Smooth muscle cell (in vitro differentiated cells): ENCODE results near the gene GGACT. TPM values are rescaled to one million over a fixed set of nuclear protein-coding genes. Genes with fewer than 3 reads are reported as not detected.

Experiments used
- DNase-seq: peaks from one replicate; lab custom pipeline; 2025; ENCODE audit not compliant: unreplicated experiment; lab: John Stamatoyannopoulos, UW
- H2AFZ ChIP-seq: fragments of 200-600 bp; sonication (generic); 2 replicates; pipeline ENCODE4 v1.6.0; 2016; ENCODE audit warnings: antibody characterized with exemption, low read depth, mild to moderate bottlenecking
- H3F3A ChIP-seq: fragments of 200-600 bp; sonication (generic); 2 replicates; pipeline ENCODE4 v1.6.0; 2017; ENCODE audit warnings: antibody characterized with exemption, low read depth
- H3K27ac ChIP-seq: fragments of 200-600 bp; sonication (generic); 2 replicates; pipeline ENCODE4 v1.5.1; 2016; ENCODE audit warnings: low read depth, mild to moderate bottlenecking
- H3K27me3 ChIP-seq: fragments of 200-600 bp; sonication (generic); 2 replicates; pipeline ENCODE4 v1.6.1; 2016; ENCODE audit warnings: low read depth, mild to moderate bottlenecking
- H3K36me3 ChIP-seq: fragments of 200-600 bp; sonication (generic); 2 replicates; pipeline ENCODE4 v1.5.1; 2016; ENCODE audit warnings: low read depth
- H3K4me1 ChIP-seq: fragments of 200-600 bp; sonication (generic); 2 replicates; pipeline ENCODE4 v1.5.1; 2016; ENCODE audit warnings: low read depth
- H3K4me2 ChIP-seq: fragments of 200-600 bp; sonication (generic); 2 replicates; pipeline ENCODE4 v1.6.0; 2016; ENCODE audit warnings: mild to moderate bottlenecking
- H3K4me3 ChIP-seq: fragments of 200-600 bp; sonication (generic); 2 replicates; pipeline ENCODE4 v1.5.1; 2016; ENCODE audit warnings: mild to moderate bottlenecking
- H3K79me2 ChIP-seq: fragments of 200-600 bp; sonication (generic); 2 replicates; pipeline ENCODE4 v1.6.0; 2016; ENCODE audit warnings: low read depth, mild to moderate bottlenecking
- H3K9ac ChIP-seq: fragments of 200-600 bp; sonication (generic); 2 replicates; pipeline ENCODE4 v1.6.0; 2016; ENCODE audit warnings: low read depth
- H3K9me3 ChIP-seq: fragments of 200-600 bp; sonication (generic); replicated peaks from 2 replicates; pipeline ENCODE4 v1.5.1; 2016; ENCODE audit warnings: low read depth
- H4K20me1 ChIP-seq: fragments of 200-600 bp; sonication (generic); 2 replicates; pipeline ENCODE4 v1.6.0; 2016; ENCODE audit warnings: low read depth
- WGBS: methylation state at CpG from one replicate; pipeline ENCODE4 v1.1.7; 2016; ENCODE audit warnings: low lambda C conversion rate; 5-methylcytosine and 5-hydroxymethylcytosine counted together
- polyA plus RNA-seq: library from polyadenylated mRNA; unstranded; fragments of >200 nt; fragmentation: Nextera tagmentation; extraction: Ambion mirVana; gene quantifications from 2 replicates; pipeline ENCODE4 v1.2.1, GENCODE V29; 2016
- total RNA-seq: library from RNA; depleted of rRNA; stranded (reverse); fragments of >200 nt; gene quantifications from 2 replicates; pipeline ENCODE4 v1.2.3, GENCODE V29; 2014
- TF ChIP-seq, protein P1 (sequence below): fragments of 200-600 bp; sonication (generic); IDR thresholded peaks from 2 replicates; pipeline ENCODE4 v1.5.1; 2017; ENCODE audit warnings: borderline replicate concordance, mild to moderate bottlenecking, antibody characterized with exemption; ENCODE audit not compliant: insufficient read depth, poor library complexity, severe bottlenecking

GGACT gene
- total and polyA plus RNA-seq, 2 experiments from 2014 or later, result 2.5 to 7.1 TPM

DNA sequence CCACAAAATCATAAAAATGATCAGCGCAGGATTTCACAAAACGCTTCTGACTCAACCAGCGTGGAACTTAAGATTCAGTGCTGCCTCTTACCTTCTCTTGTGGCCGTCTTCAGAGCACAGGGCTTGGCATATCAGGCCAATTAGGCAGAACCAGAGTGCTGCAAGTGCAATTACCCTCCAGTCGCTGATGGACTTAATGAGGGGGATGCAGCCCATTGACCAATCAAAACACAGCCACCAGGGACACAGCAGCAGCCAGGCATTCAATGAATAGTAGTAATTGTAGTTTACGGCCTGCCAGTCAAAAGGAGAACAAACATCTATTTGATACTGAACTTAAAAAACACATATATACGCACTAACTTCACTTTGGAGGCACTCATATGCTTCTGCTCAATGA is 47.9 kb upstream of the GGACT start:
- Histone ChIP-seq H3K4me2 (no peak overlapping the region), H2AFZ (no peak overlapping the region), H3K9ac (no peak overlapping the region), H3K9me3 (no peaks in the 10 kb centered on the region), H3K36me3 (no peaks in the 10 kb centered on the region), H3K4me3 (no peak overlapping the region), H4K20me1 (no peaks in the 10 kb centered on the region), H3K79me2 (no peaks in the 10 kb centered on the region), H3K4me1 (no peaks in the 10 kb centered on the region), H3K27ac (no peak overlapping the region), H3F3A (no peaks in the 10 kb centered on the region), H3K27me3 (no peaks in the 10 kb centered on the region)
- DNase-seq, result no peak
- WGBS, result 87% methylated on average over 7 of the region's 7 CpGs
- TF ChIP-seq, protein P1, sequence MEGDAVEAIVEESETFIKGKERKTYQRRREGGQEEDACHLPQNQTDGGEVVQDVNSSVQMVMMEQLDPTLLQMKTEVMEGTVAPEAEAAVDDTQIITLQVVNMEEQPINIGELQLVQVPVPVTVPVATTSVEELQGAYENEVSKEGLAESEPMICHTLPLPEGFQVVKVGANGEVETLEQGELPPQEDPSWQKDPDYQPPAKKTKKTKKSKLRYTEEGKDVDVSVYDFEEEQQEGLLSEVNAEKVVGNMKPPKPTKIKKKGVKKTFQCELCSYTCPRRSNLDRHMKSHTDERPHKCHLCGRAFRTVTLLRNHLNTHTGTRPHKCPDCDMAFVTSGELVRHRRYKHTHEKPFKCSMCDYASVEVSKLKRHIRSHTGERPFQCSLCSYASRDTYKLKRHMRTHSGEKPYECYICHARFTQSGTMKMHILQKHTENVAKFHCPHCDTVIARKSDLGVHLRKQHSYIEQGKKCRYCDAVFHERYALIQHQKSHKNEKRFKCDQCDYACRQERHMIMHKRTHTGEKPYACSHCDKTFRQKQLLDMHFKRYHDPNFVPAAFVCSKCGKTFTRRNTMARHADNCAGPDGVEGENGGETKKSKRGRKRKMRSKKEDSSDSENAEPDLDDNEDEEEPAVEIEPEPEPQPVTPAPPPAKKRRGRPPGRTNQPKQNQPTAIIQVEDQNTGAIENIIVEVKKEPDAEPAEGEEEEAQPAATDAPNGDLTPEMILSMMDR, result no peak

DNA sequence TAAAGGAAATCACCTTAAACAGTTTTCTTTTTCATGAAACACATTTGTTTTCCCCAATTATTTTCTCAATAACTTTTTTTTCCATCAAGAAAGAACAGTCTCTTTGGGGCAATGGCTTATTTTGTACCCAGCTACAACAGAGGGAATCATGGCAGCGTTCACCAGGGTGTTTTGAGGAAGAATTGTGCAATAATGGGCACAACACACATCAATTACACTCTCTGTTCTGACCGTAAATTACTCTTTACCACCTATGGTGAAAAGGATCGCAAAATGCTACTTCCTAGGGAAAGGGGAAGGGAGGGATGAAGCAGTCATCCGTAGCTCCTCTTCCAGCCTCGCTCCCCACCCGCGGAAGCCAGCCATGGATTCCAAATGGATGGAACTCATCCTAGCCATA is 47.4 kb upstream of the GGACT start:
- H3K4me2 ChIP-seq, result no peak overlapping the region
- H3K79me2 ChIP-seq, result no peaks in the 10 kb centered on the region
- WGBS, result 89% methylated on average over 7 of the region's 7 CpGs
- H3K27me3 ChIP-seq, result no peaks in the 10 kb centered on the region
- no peaks in the 10 kb centered on the region for H3K9me3 ChIP-seq
- H3K4me3 ChIP-seq, result no peak overlapping the region
- H3K9ac ChIP-seq, result no peak overlapping the region
- no peaks in the 10 kb centered on the region for H4K20me1 ChIP-seq
- no peaks in the 10 kb centered on the region for H3K36me3 ChIP-seq
- H3F3A ChIP-seq, result no peaks in the 10 kb centered on the region
- no peak overlapping the region for H2AFZ ChIP-seq
- DNase-seq, result no peak
- no peak overlapping the region for H3K27ac ChIP-seq
- TF ChIP-seq, protein P1, result no peak
- peaks cover 4% of the 10 kb centered on the region for H3K4me1 ChIP-seq

DNA sequence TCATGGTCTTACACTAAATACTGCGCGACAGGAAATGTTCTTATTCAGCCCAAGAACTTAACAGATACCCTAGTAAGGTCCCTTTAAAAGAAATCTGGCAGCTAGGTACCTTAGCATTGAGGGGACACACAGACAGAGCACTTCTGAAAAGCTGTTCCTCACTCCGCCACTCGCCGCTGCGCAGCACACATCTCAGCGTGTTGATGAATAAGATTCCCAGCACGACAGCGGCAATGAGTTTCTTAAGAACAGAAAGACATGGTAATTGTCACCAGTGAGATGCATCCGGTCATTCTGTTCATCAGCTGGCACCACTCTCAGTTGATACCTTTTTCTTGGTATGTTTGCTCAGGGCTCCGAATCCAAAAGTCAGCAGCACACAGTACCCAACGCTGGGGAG is 46.1 kb upstream of the GGACT start:
- H2AFZ ChIP-seq, result no peak overlapping the region
- H4K20me1 ChIP-seq, result no peaks in the 10 kb centered on the region
- WGBS, result 92% methylated on average over 12 of the region's 12 CpGs
- H3K79me2 ChIP-seq, result no peaks in the 10 kb centered on the region
- no peak overlapping the region for H3K4me3 ChIP-seq
- H3K4me2 ChIP-seq, result no peak overlapping the region
- H3K9me3 ChIP-seq, result no peaks in the 10 kb centered on the region
- TF ChIP-seq, protein P1, result no peak
- H3K27ac ChIP-seq, result no peak overlapping the region
- no peak overlapping the region for H3K9ac ChIP-seq
- peaks cover 10% of the 10 kb centered on the region for H3K4me1 ChIP-seq
- DNase-seq, result no peak
- no peaks in the 10 kb centered on the region for H3K36me3 ChIP-seq
- no peaks in the 10 kb centered on the region for H3F3A ChIP-seq
- no peaks in the 10 kb centered on the region for H3K27me3 ChIP-seq

DNA sequence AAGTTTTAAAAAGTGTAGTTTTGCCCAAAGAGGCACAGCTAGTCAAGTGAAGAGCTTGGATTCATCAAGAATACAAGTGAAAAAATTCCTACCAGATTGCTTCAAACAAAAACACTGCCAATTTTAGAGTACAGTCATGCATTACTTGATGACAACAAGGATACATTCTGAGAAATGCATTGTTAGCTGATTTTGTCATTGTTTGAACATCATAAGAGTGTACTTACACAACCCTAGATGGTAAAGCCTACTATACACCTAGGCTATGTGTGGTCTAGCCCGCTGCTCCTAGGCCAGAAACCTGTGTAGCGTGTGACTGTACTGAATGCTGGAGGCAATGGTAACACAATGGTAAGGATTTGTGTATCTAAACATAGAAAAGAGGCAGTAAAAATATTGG is 44.9 kb upstream of the GGACT start:
- peaks cover 10% of the 10 kb centered on the region for H3K4me1 ChIP-seq
- H3K79me2 ChIP-seq, result no peaks in the 10 kb centered on the region
- no peaks in the 10 kb centered on the region for H3F3A ChIP-seq
- peak overlapping the region; percentile 28 for H3K27ac ChIP-seq
- no peaks in the 10 kb centered on the region for H3K36me3 ChIP-seq
- H3K27me3 ChIP-seq, result no peaks in the 10 kb centered on the region
- TF ChIP-seq, protein P1, result no peak
- H3K9ac ChIP-seq, result no peak overlapping the region
- no peaks in the 10 kb centered on the region for H4K20me1 ChIP-seq
- H3K9me3 ChIP-seq, result no peaks in the 10 kb centered on the region
- no peak overlapping the region for H3K4me3 ChIP-seq
- DNase-seq, result no peak
- H2AFZ ChIP-seq, result no peak overlapping the region
- WGBS, result 85% methylated on average over 2 of the region's 2 CpGs
- H3K4me2 ChIP-seq, result no peak overlapping the region
